RCC 7860 (cell line): Measurements from ENCODE around the gene P3H4.
"Not testable (repeated sequence)": the region's sequence is repeated elsewhere in the genome, so short reads cannot be mapped to it uniquely, and the experiment has no call there.

Source experiments
- DNase-seq: peaks from one replicate; pipeline ENCODE4 v3.0.0-alpha.2; 2015; ENCODE audit warnings: low spot score
- FAIRE-seq: peaks from 2 replicates; lab custom pipeline; 2012; peaks lifted over from hg19 to GRCh38; lab: Jason Lieb, UNC

Gene P3H4

GRCh38 chr17:41811549-41812380 is at the start of gene P3H4:
Gene P3H4 (minus strand): TSS chr17:41811949. CDS start chr17:41811915, 34 bp downstream.
- DNase-seq, result peak; percentile 57
- FAIRE-seq, result no peak

GRCh38 chr17:41860254-41860931 is 48.6 kb upstream of the P3H4 start:
- no peak for DNase-seq
- FAIRE-seq, result no peak

- not testable (repeated sequence) for FAIRE-seq, DNase-seq
These were observed 39.6 kb upstream of the P3H4 start for GRCh38 chr17:41851382-41851781.

- no peak for DNase-seq
- FAIRE-seq, result no peak
These were observed 37.7 kb upstream of the P3H4 start for GRCh38 chr17:41849251-41849990.

- DNase-seq (no peak), FAIRE-seq (no peak)
These were observed 37.0 kb upstream of the P3H4 start for GRCh38 chr17:41848788-41849187.

- FAIRE-seq, result no peak
- no peak for DNase-seq
These were observed 33.2 kb upstream of the P3H4 start for GRCh38 chr17:41844971-41845370.

- not testable (repeated sequence) for FAIRE-seq
These were observed 29.0 kb upstream of the P3H4 start for GRCh38 chr17:41840781-41841180.

GRCh38 chr17:41839448-41839847 is 27.7 kb upstream of the P3H4 start:
- FAIRE-seq, DNase-seq: not testable (repeated sequence)

More at GRCh38 chr17:41840781-41841180, 29.0 kb upstream of the P3H4 start:
- DNase-seq, result not testable (repeated sequence)

- no peak for FAIRE-seq
- no peak for DNase-seq
These were observed 26.2 kb upstream of the P3H4 start, which contains the start of gene KLHL10 for GRCh38 chr17:41837761-41838538. Gene KLHL10 (plus strand): TSS chr17:41837825. CDS start chr17:41837933, 108 bp downstream.

- FAIRE-seq (no peak), DNase-seq (no peak)
These were observed 24.9 kb upstream of the P3H4 start for GRCh38 chr17:41836550-41837196.

- DNase-seq (peak; percentile 34), FAIRE-seq (no peak)
These were observed 24.2 kb upstream of the P3H4 start, which contains the start of gene NT5C3B for GRCh38 chr17:41835800-41836549. Gene NT5C3B (minus strand): TSS chr17:41836232. CDS start chr17:41836193, 39 bp downstream.

GRCh38 chr17:41835214-41835799 is 23.6 kb upstream of the P3H4 start:
- FAIRE-seq (no peak), DNase-seq (no peak)

- DNase-seq, FAIRE-seq: not testable (repeated sequence)
These were observed 18.2 kb upstream of the P3H4 start for GRCh38 chr17:41829961-41830360.

- DNase-seq (no peak), FAIRE-seq (no peak)
These were observed 13.6 kb upstream of the P3H4 start for GRCh38 chr17:41825175-41825845.

- DNase-seq (no peak), FAIRE-seq (no peak)
These were observed 12.3 kb upstream of the P3H4 start for GRCh38 chr17:41824086-41824485.

GRCh38 chr17:41823580-41823979 is 11.8 kb upstream of the P3H4 start:
- no peak for FAIRE-seq
- DNase-seq, result no peak

- DNase-seq, result no peak
- FAIRE-seq, result no peak
These were observed 11.4 kb upstream of the P3H4 start for GRCh38 chr17:41823141-41823524.
